CD4-positive, alpha-beta T cell treated with Interleukin-10 for 1 hour (primary cell): ENCODE measurements around the gene MVB12B.

ENCODE experiments used
- DNase-seq: peaks from one replicate; pipeline ENCODE4 v3.0.0-alpha.2; 2020

Gene MVB12B

GRCh38 chr9:126388964-126389708 lies 62.5 kb downstream of the MVB12B start:
- no peak for DNase-seq

- DNase-seq = no peak
These were observed 63.4 kb downstream of the MVB12B start for GRCh38 chr9:126389992-126390391.

GRCh38 chr9:126390923-126391322 lies 64.3 kb downstream of the MVB12B start:
- no peak for DNase-seq

GRCh38 chr9:126391713-126392661 lies 65.4 kb downstream of the MVB12B start:
- no peak for DNase-seq

GRCh38 chr9:126392662-126393371 lies 66.2 kb downstream of the MVB12B start:
- DNase-seq = no peak

GRCh38 chr9:126393876-126394275 lies 67.2 kb downstream of the MVB12B start:
- no peak for DNase-seq

- DNase-seq = no peak
These were observed 68.2 kb downstream of the MVB12B start for GRCh38 chr9:126394802-126395201.

GRCh38 chr9:126395439-126396212 lies 69.0 kb downstream of the MVB12B start:
- no peak for DNase-seq

GRCh38 chr9:126397056-126397455 lies 70.4 kb downstream of the MVB12B start:
- peak; percentile 74 for DNase-seq

- DNase-seq = peak; percentile 77
These were observed 71.9 kb downstream of the MVB12B start for GRCh38 chr9:126398403-126399058.

GRCh38 chr9:126399251-126399650 lies 72.6 kb downstream of the MVB12B start:
- no peak for DNase-seq

GRCh38 chr9:126399789-126400188 lies 73.2 kb downstream of the MVB12B start:
- no peak for DNase-seq

GRCh38 chr9:126400571-126400970 lies 73.9 kb downstream of the MVB12B start:
- no peak for DNase-seq

GRCh38 chr9:126401107-126401506 lies 74.5 kb downstream of the MVB12B start:
- no peak for DNase-seq

- DNase-seq = no peak
These were observed 75.0 kb downstream of the MVB12B start for GRCh38 chr9:126401581-126401980.

GRCh38 chr9:126403397-126403796 lies 76.8 kb downstream of the MVB12B start:
- no peak for DNase-seq

- no peak for DNase-seq
These were observed 77.8 kb downstream of the MVB12B start for GRCh38 chr9:126404459-126404858.

- no peak for DNase-seq
These were observed 79.5 kb downstream of the MVB12B start for GRCh38 chr9:126406075-126406667.

- DNase-seq = no peak
These were observed 80.7 kb downstream of the MVB12B start for GRCh38 chr9:126407114-126407870.

- DNase-seq = no peak
These were observed 81.4 kb downstream of the MVB12B start for GRCh38 chr9:126408004-126408403.

GRCh38 chr9:126410229-126410628 lies 83.6 kb downstream of the MVB12B start:
- no peak for DNase-seq
